Cortex of kidney (tissue), 1 donor: ENCODE data around the gene CHAT.

Source experiments
- DNase-seq: peaks from one replicate; lab custom pipeline; 2025; lab: John Stamatoyannopoulos, UW

CHAT gene

GRCh38 chr10:49688920-49689319 is 75.1 kb downstream of the CHAT start:
- DNase-seq = no peak

DNA sequence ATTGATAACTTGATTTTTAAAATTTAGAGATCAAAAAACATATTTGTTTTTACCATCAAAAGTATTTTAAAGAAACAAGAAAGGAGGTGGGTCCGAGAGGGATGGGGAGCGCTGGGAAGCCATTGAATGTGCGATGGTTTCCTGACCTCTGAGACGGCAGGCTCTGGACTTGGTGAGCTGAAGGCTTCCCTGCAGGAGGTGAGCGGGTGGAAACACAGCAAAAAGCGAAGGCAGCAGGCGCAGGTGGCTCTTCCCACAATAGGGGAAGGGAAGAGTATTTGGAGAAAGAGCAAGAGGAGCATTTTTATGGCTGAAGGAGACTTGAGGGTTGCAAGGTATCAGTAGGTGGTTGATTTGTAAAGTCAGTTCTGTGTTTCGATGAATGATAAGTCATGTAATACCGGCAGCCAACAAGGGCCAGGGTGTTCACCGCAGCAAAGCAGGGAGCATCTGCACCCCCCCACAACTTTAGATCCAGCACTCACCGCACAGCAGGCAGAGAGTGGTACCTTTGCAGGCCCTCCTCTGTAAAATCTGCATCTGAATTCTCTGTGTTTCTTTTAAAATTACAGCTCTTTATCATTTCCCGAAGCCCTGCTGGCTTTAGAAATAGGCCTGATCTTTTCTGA is 76.2 kb downstream of the CHAT start:
- DNase-seq = no peak

- no peak for DNase-seq
Observed at GRCh38 chr10:49690698-49691356, 77.0 kb downstream of the CHAT start.

DNA sequence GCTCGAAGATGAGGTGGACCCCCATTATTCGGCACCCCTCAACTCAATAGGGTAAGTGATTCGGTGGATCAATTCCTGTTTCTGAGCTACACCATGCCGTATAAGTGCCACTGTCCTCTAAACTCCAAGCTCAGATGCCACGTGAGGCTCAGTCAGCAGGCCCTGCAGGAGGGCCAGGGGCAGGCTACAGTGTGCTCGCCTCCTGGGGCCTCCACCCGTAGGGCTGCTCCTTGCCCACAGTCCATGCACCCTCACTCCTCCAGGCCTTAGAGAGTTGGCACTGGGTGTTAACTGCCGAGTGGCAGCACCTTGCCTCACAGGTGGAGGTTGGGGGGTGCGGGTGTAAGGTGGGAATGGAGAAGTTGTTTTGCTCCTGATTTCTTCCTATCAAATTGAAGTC is 77.8 kb downstream of the CHAT start:
- DNase-seq = no peak

GRCh38 chr10:49694466-49694865 is 80.6 kb downstream of the CHAT start:
- DNase-seq = no peak

GRCh38 chr10:49696311-49696710 is 82.5 kb downstream of the CHAT start:
- no peak for DNase-seq

DNA sequence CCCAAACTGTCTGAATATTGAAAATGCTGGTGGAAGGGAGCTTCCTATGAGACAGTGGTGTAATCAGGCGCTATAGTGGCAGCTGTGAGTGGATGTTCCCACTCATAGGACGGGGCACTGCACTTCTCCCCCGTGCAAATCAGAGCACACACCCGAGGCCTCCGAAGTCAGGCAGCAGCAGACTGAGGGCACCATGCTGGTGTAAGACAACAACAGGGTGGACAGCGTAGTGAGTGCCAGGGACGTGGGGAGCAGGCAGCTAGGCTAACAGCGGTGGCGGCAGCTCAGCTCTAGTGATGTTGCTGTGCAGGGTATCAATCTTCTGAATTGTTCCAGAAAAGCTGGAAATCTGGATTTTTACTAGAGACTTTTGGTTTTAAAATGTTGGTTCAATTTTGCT is 84.8 kb downstream of the CHAT start:
- no peak for DNase-seq

DNA sequence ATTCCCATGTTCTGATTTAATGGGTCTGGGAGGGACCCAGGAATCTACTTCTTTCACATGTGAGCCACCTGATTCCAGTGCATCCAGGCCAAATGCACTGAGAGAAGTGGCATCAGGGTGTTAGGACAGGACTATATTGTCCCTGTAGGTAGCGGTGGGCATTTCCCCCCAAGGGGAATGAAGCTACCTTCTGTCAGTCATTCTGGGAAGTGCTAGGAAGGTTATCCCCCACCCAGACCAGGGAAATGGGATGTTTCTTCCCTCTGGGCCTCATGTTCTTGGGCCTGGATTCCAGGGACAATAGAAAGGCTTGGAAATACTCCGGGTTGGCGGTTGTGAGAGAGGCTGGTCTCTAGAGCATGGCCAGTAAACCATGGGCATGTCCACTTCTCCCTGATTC is 86.4 kb downstream of the CHAT start:
- DNase-seq = no peak

- DNase-seq = no peak
Observed at GRCh38 chr10:49700997-49701396, 87.2 kb downstream of the CHAT start.

- no peak for DNase-seq
Observed at GRCh38 chr10:49707585-49707984, 93.7 kb downstream of the CHAT start.

GRCh38 chr10:49709934-49710333 is 96.1 kb downstream of the CHAT start:
- no peak for DNase-seq

DNA sequence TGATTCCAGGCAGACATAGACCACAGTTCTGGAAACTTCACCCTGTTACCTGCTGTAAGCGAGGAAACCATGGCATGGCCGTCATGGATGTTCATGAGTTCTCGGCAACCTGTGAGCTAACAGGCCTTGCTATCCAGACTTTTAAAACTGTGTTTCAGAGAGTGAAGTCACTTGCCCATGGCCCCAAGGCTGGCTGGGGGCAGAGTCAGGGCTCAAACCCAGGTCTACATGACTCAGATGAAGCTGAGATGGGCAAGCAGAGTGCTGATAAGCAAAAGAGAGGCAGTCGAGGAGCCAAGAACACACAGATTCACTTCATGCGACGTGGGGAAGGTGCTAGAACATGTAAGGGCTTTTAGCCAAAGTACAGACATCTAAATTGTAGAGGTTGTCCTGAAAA is 97.1 kb downstream of the CHAT start:
- DNase-seq = no peak

DNA sequence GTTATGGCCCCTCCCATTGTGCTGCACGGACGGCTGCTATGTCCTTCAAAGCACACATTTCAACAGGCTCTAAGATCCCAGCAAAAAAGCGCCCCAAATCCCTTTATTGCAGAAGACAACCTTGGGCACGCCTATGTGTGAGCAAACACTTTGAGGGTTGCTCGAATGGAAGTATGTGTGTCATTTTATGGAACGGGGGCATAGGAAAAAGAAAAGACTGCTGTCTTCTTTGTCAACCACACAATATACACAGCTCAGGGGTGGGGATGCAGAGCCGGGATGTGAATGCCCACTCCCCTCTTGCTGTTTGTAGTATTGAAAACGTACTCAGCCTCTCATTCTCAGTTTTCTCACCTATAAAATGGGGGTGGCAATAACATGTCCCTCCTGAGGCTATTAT is 97.6 kb downstream of the CHAT start:
- DNase-seq = no peak

GRCh38 chr10:49713266-49713665 is 99.4 kb downstream of the CHAT start:
- DNase-seq = no peak
